Measurements from ENCODE around the gene WDR43.

The WDR43 gene

DNA sequence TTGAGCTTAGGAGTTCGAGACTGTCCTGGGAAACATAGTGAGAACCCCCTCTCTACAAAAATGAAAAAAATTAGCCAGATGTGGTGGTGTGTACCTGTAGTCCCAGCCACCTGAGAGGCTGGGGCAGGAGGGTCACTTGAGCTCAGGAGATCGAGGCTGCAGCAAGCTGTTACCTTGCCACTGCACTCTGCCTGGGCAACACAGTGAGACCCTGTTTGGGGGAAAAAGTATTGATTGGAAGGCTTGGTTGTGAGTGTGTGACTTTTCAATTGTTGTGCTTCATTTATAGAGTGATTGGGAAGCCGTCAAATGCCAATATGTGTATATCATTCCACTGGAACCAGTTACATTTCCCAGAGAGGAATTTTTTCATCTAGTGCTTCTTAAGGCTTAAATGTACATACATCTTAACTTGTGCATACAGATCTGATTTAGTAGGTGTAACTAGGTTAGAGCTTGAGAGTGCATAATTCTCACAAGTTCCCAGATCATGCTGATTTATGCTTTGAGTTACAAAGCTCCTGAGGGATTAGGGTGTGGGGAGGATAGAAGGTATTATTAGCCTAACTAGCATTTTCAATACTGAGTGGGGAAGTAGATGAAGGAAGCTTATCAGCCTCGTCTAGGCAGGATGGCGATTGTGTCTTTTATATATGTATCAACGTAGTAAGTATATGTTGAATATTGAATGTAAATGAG, 15.3 kb downstream of the WDR43 start:
- no peak for DNase-seq

DNA sequence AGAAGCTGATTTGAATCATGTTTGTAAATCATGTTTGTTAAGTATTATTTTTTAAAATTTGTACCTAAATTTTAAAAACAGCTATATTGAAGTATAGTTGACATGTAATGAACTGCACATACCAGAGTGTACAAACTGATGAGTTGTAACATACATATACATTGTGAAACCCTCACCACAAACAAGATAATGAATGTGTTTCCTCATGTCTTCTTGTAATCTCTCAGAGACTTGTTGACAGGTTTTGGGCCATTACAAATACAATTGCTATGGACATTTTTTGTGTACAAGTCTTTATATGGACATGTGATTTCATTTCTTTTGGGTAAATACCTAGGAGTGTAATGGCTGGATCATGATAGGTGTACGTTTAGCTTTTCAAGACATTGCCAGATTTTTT, 21.5 kb downstream of the WDR43 start:
- DNase-seq: no peak

DNA sequence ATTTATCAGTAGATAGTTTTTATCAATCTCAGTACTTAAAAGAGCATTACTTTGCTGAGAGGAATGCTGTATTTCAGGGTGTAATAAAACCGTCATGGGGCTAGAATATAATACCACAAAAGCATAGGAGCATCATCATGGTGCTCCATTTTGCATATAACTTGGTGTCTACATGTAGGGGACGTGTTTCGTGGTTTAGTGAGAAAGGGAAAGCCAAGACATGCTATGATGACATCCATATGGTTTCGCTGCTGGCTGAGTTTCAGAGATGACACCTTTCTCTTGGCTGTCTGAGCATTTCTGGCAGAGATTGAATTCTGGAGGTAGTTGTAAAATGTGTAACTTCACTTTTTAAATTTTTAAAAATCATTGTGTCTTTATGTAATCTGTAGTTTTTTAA, 32.4 kb downstream of the WDR43 start:
- DNase-seq: no peak

DNA sequence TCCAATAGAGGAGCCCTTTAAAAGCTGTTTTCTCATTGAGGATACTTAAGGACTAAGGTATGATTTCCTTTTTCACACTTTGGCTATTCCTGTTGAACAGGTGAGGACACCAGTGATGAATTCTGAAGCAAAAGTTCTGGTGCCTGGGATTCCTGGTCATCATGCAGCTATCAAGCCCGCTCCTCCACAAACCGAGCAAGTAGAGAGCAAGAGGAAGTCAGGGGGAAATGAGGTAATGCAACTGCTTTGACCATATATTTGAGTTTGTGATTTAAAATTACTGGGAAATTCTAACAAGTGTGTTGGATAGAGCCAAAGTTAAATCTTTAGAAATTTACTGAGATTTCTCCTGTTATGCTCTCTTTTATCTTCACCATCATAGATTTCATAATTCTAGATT, 33.0 kb downstream of the WDR43 start:
- DNase-seq: no peak

DNA sequence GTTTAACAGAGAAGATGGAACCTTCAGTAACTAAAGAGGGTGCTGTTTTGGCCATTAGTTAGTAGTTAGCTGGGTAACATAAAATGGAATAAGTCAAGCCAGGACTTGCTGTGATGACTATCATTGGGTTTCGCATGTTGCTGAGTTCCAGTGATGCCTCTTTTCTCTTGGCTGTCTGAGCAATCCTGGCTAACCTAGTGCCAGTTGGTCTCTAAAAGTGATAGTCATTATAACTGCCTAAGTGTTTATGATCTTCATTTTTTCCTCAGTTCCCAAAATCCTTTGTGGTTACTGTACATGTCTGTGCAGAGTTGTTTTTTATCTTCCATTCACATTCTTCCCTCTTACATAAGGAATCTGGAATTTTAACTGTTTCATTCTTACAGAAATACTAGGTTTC, 33.4 kb downstream of the WDR43 start:
- DNase-seq: no peak

DNA sequence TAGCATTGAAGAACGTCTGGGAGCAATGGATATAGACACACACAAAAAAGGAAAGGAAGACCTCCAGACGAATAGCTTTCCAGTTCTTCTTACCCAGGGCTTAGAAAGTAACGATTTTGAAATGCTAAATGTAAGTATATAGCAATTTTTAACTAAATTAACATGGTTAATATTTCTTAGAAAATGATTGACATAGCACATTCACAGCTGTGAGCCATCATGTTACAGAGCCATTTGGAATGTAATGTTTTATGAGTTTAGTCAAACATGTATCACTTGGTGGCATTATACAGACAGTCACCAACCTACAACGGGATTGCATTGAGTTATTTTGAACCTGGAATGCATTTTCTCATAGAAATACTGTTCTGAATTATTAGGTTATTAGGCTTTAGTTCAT, 35.1 kb downstream of the WDR43 start:
- no peak for DNase-seq

DNA sequence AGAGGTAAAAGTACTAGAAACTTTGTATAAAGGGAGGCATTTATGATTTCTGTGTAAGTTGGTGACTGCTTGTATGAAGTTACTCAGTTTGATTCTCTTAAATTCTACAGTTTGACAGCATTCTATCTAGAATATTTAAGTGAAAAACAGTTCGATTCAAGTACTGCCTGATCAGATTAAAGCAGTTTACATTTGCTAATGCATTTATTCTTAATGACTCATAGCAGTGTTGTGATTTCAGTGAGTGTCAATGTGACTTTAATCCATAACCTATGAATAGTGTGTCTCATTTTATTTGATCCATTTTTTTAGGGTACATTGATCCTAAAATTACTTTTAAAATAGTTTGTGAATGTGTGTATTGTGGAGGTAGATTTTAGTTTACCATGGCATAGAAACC, 35.7 kb downstream of the WDR43 start:
- no peak for DNase-seq

DNA sequence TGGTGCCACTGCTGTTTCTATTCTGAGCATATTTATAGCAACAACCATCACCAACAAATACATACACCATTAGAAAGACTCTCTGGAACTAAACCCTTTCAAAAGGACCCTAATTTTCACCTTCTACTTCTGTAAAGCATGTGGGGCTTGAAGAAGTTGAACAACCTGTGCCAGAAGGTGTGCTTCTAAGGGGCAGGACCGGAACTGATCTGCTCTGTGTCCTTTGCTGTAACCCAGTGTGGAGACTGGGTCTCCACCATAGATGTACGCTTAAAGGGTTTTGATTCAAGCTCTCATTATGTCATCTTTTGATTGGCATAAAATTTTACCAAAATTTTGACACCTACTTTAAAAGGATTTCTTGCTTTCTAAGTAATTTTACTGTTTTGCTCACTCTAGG, 40.3 kb downstream of the WDR43 start:
- DNase-seq: no peak

DNA sequence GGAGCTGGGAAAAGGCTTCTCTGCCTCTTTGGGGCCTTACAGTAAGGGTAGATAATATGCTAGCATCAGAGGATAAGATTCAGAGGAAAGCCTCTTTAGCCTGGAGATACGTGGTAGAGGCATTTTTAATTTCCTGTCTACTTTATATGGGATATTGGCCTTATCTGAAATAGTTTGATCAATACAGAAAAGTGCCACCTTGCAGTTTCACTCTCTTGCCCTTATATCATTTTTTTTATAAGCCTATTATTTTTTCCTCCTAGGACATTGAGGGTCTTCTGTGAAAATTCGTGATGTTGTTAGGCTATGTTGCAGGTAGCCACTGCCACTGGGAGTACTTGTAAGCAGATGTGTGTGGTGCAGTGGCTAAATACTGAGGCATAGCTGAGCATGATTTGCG, 46.5 kb downstream of the WDR43 start:
- DNase-seq: no peak

DNA sequence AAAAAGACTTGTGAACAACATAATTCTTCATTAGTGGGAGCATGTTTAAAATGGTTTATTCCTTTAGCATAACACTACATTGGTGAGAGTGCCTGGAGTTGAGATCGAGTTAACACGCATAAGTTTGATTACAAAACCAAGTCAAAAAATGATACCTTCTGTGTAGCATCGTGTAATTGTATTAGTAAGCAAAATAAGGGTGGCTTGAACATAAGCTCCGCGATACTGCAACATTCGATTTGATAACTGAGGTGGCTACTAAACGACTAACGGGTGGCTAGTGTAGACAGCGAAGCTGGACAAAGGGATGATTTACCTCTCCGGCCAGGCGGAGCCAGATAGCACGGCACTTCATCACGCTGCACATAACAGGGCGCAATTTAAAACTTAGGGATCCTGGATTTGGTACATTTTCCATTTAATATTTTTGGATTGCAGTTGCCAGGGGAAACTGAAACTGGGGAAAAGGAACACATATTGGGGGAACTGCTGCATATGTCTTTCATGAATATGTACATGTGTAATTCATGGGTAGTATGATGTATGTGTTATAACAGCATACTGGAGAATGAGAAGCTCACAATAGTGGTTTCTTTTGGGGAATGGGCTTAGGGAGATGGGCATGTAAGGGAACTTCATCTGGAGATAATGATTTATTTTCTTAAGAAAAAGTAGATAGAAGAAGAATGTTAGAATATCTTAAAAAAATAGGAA, 50.2 kb downstream of the WDR43 start:
- no peak for DNase-seq

DNA sequence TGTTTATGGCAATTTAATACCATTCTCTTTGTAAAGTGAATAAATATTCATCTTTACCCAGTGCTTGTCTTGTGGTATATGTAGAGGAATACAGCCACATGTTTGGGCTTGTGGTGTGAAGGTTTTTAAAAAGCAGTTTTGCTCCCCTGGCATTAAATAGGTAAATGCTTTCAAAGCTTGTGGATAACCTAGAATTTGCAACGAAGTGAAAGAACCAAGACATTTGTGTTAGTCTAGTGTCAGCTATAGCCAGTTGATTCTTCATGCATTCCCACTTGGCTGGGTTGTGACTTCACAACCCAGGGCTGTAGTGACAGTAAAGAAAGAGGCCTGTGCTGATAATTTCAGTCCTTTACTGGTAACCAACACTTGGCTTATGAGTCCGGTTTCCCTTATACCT, 53.7 kb downstream of the WDR43 start:
- no peak for DNase-seq

DNA sequence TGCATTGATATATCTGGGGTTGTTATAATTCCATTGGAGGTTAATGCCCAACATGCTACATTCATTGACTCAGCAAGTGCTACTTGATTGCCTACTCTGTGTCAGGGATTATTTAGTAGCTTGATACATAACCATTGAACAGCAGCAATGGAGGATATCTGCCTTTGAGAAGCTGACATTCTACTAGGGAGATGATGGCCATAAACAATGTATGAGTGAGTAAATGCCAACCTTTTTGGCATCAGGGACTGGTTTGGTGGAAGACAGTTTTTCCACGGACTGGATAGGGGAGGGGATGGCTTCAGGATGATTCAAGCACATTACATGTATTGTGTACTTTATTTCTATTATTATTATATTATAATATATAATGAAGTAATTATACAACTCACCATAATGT, 54.7 kb downstream of the WDR43 start:
- DNase-seq: no peak

DNA sequence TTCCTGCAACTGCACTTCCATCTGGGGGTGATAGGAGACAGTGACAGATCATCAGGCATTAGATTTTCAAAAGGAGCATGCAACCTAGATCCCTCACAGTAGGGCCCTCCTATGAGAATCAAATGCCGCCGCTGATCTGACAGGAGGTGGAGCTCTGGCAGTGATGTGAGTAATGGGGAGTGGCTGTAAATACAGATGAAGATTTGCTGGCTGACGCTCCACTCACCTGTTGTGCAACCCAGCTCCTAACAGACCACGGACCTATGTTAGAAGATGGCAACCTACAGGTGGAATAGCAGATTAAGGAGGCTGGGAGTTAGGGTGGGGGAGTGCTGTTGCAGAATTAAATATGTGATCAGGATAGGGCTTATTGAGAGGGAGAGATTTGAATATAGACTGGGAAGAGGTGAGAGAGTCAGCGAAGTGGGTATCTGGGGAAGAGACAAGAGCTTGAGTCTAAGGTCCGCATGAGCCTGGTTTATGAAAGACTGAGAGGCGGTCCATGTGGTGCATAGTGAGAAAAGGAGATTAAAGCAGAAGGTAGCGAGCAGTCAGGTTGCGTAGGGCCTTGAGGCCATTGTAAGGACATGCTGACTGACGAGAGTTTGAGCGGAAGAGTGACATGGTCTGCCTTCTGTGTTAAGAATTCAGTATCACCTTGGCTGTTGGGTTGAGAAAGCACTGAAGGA, 55.3 kb downstream of the WDR43 start:
- DNase-seq: no peak

DNA sequence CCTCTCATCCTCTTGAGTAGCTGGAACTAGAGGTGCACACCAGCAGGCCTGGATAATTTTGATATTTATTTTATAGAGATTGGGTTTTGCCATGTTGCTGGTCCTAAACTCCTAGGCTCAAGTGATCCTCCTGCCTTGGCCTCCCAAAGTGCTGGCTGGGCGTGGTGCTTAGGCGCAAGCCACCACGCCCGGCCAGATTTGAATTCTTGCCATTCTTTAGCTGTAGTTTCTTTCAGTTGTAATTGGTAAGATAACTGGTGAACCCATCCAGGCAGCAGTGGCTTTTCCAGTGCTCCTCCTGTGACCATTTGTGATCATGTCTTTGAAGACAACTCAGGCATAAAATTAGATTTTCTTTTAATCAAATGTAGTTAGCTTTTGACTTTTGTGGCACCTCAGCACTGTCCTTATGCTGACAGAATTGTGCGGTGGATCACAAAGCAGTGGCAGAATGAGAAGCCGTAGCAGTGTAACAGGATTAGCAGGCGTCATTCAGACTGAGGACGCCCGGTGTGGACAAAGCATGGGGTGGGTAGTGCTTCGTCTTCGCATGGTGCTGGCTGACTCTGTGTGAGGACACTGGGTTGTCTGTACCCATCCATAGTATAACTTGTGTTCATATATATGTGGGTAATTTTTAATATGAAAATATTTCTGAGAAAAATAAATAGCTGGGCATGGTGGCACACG, 56.6 kb downstream of the WDR43 start:
- no peak for DNase-seq

DNA sequence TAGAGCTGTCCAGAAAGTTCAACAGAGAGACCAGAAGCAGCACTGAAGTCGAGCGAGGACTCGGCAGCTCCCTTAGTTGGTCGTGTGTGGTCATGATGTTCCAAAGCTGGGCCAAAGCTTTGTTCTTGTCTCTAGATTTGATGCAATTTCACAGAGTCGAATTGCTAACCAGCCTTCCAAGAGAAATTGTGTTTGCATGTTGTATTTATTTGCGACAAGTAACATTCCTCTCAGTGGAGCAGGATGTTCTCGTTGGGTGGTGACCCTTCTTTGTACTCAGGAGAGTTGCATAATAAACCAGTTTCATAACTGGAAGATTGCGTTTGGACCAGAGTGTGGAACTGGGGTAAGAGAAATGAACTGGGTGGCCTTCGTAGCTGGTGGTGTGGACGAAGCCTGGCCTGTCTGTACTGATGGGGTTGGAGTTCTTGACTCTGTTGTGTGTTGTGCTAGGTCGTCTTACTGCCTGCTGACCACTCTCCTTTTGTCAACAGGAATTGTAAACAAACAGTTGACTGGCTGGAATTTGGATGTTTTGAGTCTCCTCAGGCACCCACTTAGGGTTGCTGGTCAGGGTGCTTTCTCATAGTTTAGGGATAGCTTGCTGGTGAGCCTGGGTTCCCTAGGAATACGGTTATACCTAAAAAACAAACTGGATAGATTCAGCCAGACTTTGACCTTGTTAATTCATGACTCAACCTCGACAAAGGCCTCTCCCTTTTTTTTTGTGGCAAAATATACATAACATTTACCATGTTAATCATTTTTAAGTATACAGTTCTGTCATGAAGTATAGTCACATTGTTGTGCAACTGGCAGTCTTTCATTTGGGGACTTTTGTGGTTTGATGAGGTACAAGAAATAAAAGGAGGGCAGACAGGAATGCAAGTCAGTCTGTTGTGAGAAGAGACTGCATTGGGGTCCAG, 57.7 kb downstream of the WDR43 start:
- DNase-seq: no peak

DNA sequence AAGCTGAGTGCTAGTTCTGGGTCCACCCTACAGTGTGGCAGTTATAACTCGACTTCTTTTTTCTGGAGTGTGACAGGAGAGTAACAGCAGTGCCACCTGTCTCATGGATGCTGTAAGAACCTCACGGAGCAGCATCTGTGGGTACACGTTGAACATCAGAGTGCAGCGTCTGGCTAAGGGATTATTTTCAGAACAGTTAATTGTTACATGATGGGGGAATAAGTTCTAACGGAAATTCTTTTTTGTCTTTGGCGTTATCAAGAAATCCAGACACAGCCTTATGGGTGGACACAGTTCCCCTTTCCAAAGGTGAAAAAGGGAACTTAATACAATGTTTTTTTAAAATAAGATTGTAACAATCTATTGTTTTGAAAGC, 58.4 kb downstream of the WDR43 start:
- DNase-seq: no peak

DNA sequence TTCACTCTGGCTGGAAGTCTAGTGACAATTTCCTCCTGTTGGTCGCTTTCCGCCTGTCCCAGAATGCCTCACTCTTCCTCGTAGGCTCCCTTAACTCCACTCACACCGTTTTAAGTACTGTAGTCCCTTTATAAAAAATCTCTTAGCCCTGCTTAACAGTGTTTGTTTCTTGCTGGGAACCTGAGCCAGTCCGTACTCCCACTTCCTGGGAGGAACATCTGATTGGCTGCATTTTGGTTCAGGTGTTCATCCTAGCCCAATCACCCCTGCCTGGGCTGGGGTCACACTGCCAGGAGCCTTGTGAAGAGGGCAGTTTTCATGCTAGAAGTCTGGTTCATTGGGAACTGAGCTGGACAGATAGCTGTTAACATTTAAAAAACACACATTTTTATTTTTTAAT, 61.0 kb downstream of the WDR43 start:
- no peak for DNase-seq

DNA sequence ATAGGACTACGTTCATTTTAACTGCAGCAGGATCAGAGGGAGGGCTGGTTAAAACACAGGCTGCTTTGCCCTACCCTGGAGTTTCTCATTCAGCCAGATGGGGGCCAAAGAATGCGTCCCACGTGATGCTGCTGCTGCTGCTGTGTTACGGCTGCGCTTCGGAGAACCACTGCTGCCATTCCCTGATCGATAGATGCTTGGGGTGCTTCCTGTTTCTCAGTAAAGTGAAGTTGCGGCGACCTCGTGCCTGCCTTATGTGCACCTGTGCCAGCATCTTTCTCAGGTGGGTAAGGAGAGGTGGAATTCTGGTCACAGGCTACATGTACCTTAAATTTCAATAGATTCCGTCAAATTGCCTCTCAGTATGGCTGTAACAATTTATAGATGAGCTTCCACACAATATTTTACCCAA, 62.0 kb downstream of the WDR43 start:
- no peak for DNase-seq

DNA sequence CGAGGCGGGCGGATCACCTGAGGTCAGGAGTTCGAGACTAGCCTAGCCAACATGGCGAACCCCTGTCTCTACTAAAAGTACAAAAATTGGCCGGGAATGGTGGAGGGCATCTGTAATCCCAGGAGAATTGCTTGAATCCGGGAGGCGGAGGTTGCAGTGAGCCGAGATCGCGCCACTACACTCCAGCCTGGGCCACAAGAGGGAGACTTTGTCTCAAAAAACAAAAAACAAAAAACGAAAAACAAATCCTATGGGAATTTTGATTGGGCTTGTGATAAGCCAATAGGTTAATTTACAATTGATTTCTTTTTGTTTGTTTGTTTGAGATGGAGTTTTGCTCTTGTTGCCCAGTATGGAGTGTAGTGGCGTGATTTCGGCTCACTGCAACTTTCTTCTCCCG, 62.4 kb downstream of the WDR43 start:
- DNase-seq: no peak

DNA sequence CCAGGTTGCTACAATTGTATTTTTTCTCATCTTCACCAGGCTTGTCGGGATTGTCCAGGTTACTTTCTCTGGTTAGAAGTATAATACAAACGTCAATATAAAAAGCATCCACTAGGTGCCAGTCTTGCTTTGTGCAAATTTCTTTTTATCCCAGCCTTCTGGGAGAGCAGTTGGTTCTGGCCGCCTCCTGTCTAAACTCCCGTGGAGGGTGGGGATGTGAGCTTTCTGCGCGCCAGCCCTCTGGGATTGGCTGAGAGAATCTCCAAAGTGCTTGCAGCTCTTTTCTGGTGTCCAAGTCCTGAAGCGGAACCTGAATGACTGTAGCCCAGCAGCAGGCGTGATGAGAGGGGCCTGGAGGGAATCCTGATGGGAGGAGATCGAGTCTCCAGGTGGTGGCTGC, 64.2 kb downstream of the WDR43 start:
- peak; percentile 67 for DNase-seq

DNA sequence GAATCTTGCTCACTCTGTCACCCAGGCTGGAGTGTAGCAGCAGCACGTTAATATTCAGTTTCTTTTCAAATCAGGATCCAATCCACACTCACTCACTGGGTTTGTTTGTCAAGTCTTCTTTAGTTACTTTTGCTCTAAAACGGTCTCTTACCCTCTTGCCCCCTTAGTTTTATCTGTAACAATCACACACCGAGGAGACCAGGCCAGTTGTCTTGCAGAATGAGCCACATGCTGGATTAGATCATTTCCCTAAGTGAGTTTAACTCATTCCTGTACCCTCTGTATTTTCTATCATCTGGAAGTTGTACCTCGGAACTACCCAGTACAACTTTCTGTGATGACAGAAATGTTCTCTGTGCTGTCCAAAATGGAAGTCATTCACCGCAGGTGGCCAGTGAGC, 65.9 kb downstream of the WDR43 start:
- no peak for DNase-seq

DNA sequence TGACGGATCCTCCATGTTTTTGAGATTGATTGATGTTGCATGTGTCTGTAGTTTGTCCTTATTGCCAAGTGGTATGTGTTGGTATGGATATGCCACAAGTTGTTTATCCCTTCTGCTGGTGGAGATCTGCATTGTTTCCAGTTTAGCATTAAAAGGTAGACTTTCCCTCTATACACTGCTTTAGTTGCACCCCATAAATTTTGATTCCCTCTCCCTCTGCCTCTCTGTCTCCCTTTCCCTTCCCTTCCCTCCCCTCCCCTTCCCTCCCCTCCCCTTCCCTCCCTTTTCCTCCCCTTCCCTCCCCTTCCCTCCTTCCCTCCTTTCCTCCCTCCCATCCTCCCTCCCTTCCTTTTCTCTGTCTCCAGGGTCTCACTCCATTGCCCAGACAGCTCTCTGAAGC, 68.0 kb downstream of the WDR43 start:
- DNase-seq: no peak
